ENCODE measurements around the gene DIP2B. TPM values are rescaled to one million over a fixed set of nuclear protein-coding genes. Genes with fewer than 3 reads are reported as not detected.

The DIP2B gene
- total RNA-seq, 5 donors from 2014 or later (not counting 1 experiment from before 2014, with no cell fraction given): 27.5 to 46.0 (median 29.6) TPM

GRCh38 chr12:50778663-50779590 is 274.1 kb downstream of the DIP2B start:
- peaks cover 0 to 7% of the 10 kb centered on the region in 2 experiments for H3K4me1 ChIP-seq (ENCODE audit: control insufficient read depth in 1 of 2, extremely low read depth in 1 of 2, insufficient read depth in 2 of 2, low read length in 2 of 2)
- H3K9me3 ChIP-seq: no peaks in the 10 kb centered on the region
- no peak overlapping the region for H3K27ac ChIP-seq (ENCODE audit: low read length)
- Mint-ChIP-seq H3K27ac (no peak overlapping the region), H3K4me3 (no peak overlapping the region), H3K27me3 (no peaks in the 10 kb centered on the region), H3K9me3 (no peaks in the 10 kb centered on the region), H3K4me1 (peaks cover 29 to 31% (median 29%) of the 10 kb centered on the region in 3 donors), H3K36me3 (peaks cover 6% of the 10 kb centered on the region)
- no peak overlapping the region for H3K4me3 ChIP-seq (ENCODE audit: control insufficient read depth in 1 of 2, extremely low read depth in 1 of 2, low read length in 1 of 2)
- ATAC-seq (replicated peaks in 1 of 4) (no peak), DNase-seq (no peak)
- ChIA-PET CTCF (interaction anchor here in 1 of 2 donors (0.7 kb wide), 2 partner anchors 104 to 1200 kb away, joined by 3 to 4 read pairs; no protein-coding TSS in a partner anchor), POLR2A (no interaction called here)
- H3K27me3 ChIP-seq (replicated peaks in 1 of 2; ENCODE audit: control insufficient read depth in 2 of 2, extremely low read depth in 1 of 2, insufficient read depth in 2 of 2, low read length in 1 of 2): no peaks in the 10 kb centered on the region
- peaks cover 0 to 4% of the 10 kb centered on the region in 2 donors for H3K36me3 ChIP-seq (ENCODE audit: control insufficient read depth in 2 of 2, extremely low read depth in 1 of 2, insufficient read depth in 1 of 2, low read length in 1 of 2)
- 87% methylated on average over 3 of the region's 8 CpGs for WGBS (ENCODE audit: insufficient coverage)

DNA sequence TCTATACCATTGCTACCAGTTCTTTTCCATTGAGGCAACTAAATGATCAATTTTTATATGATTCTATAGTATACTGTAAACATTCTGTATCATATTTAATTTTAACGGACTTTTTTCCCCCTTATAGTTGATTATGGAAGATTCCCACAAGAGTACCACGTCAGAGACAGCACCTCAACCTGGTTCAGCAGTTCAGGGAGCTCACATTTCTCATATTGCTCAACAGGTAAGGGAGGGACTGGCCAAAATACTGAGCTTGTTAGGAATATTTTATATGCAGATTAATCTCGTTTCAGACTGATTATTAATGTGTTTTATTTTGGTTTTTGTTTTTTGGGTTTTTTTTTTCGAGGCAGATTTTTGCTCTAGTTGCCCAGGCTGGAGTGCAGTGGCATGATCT is 275.2 kb downstream of the DIP2B start:
- Histone ChIP-seq H3K9me3 (no peaks in the 10 kb centered on the region), H3K4me3 (ENCODE audit: control insufficient read depth in 1 of 2, extremely low read depth in 1 of 2, low read length in 1 of 2) (no peak overlapping the region), H3K36me3 (ENCODE audit: control insufficient read depth in 2 of 2, extremely low read depth in 1 of 2, insufficient read depth in 1 of 2, low read length in 1 of 2) (peaks cover 0 to 6% of the 10 kb centered on the region in 2 donors), H3K4me1 (ENCODE audit: control insufficient read depth in 1 of 2, extremely low read depth in 1 of 2, insufficient read depth in 2 of 2, low read length in 2 of 2) (peaks cover 5 to 9% of the 10 kb centered on the region in 2 experiments), H3K27ac (ENCODE audit: low read length) (no peak overlapping the region), H3K27me3 (replicated peaks in 1 of 2; ENCODE audit: control insufficient read depth in 2 of 2, extremely low read depth in 1 of 2, insufficient read depth in 2 of 2, low read length in 1 of 2) (no peaks in the 10 kb centered on the region)
- 100% methylated on average over 1 of the region's 4 CpGs for WGBS (ENCODE audit: insufficient coverage)
- no peak overlapping the region for H3K4me3 Mint-ChIP-seq
- POLR2A ChIA-PET: no interaction called here
- no peak for DNase-seq
- no peak for ATAC-seq (replicated peaks in 1 of 4)
- peaks cover 33 to 35% (median 34%) of the 10 kb centered on the region in 3 donors for H3K4me1 Mint-ChIP-seq
- no peaks in the 10 kb centered on the region for H3K9me3 Mint-ChIP-seq
- CTCF ChIA-PET: interaction anchor here in 1 of 2 donors (0.6 kb wide), 1 partner anchor 206 kb away, joined by 3 read pairs; no protein-coding TSS in a partner anchor
- H3K36me3 Mint-ChIP-seq: peaks cover 12% of the 10 kb centered on the region
- H3K27ac Mint-ChIP-seq: no peak overlapping the region
- H3K27me3 Mint-ChIP-seq: no peaks in the 10 kb centered on the region

DNA sequence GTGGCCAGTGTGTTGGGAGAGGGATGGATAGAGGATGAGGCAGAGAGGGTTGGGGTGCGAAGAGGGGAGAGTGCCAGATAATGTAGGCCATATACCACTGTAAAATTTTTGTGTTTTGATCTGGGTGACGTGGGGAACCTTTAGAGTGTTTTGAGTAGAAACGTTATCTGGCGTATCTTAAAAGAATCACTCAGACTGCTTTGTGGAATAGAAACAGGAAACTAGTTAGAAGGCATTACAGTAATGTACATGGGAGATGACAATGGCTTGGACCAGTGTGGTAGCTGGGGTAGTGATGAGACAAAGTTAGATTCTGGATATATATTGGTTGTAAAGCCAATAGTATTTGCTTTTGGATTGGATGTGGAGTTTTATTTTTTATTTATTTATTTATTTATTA is 279.7 kb downstream of the DIP2B start:
- Histone ChIP-seq H3K9me3 (no peaks in the 10 kb centered on the region), H3K36me3 (ENCODE audit: control insufficient read depth in 2 of 2, extremely low read depth in 1 of 2, insufficient read depth in 1 of 2, low read length in 1 of 2) (peaks cover 4 to 14% of the 10 kb centered on the region in 2 donors), H3K27ac (ENCODE audit: low read length) (no peak overlapping the region), H3K4me3 (ENCODE audit: control insufficient read depth in 1 of 2, extremely low read depth in 1 of 2, low read length in 1 of 2) (no peak overlapping the region), H3K27me3 (replicated peaks in 1 of 2; ENCODE audit: control insufficient read depth in 2 of 2, extremely low read depth in 1 of 2, insufficient read depth in 2 of 2, low read length in 1 of 2) (no peaks in the 10 kb centered on the region), H3K4me1 (ENCODE audit: control insufficient read depth in 1 of 2, extremely low read depth in 1 of 2, insufficient read depth in 2 of 2, low read length in 2 of 2) (peaks cover 2 to 5% of the 10 kb centered on the region in 2 experiments)
- ATAC-seq (replicated peaks in 1 of 4) (peak in 2 of 4 experiments; percentile 58 to 67), DNase-seq (peak in 1 of 35 experiments; percentile 6)
- H3K4me3 Mint-ChIP-seq: no peak overlapping the region
- H3K36me3 Mint-ChIP-seq: peaks cover 45% of the 10 kb centered on the region
- POLR2A ChIA-PET: no interaction called here
- peaks cover 11 to 13% (median 11%) of the 10 kb centered on the region in 3 donors for H3K4me1 Mint-ChIP-seq
- peaks cover 0 to 4% (median 0%) of the 10 kb centered on the region in 3 donors for H3K9me3 Mint-ChIP-seq
- CTCF ChIA-PET: no interaction called here
- H3K27me3 Mint-ChIP-seq: no peaks in the 10 kb centered on the region
- 53% methylated on average over 4 of the region's 4 CpGs for WGBS (ENCODE audit: insufficient coverage)
- H3K27ac Mint-ChIP-seq: no peak overlapping the region

GRCh38 chr12:50785406-50786001 is 280.7 kb downstream of the DIP2B start:
- CTCF ChIA-PET: no interaction called here
- 93% methylated on average over 3 of the region's 3 CpGs for WGBS (ENCODE audit: insufficient coverage)

DNA sequence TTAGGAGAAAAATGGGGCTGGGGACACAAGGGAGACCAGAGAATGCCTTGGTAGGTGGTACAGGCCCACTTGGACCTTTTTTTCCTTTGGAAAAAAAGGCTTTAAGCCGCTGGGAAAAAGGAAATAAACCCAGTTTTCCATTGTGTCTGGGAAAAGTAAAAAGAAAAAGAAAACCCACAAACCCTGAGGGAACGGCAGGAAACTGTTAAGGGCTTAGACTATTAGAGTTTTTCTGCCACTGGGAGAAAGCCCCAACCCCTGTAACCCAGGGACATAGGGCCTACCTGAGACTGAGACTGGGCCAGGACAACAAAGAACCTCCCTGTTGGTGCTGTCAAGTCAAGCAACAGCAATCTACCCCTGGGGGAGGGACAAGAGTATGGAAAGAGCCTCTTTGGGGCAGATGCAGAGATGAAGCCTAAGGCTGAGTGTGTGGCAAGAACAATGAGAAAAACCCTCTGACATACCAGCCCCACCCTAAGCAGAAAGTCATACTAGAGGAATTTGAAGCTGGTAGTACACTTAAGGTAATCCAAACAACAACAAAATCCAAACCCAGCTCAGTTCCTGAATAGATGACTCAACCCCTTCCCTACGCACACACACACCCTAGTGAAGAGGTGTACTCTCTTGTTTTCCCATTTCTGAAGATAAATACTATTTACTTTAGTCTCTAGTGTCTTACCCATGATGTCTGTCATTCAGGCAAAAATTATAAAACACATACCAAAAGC is 281.9 kb downstream of the DIP2B start:
- DNase-seq (no peak), ATAC-seq (replicated peaks in 1 of 4) (no peak)
- Mint-ChIP-seq H3K4me1 (peaks cover 20 to 25% (median 24%) of the 10 kb centered on the region in 3 donors), H3K9me3 (peaks cover 0 to 4% (median 0%) of the 10 kb centered on the region in 3 donors), H3K4me3 (no peak overlapping the region), H3K36me3 (peaks cover 52% of the 10 kb centered on the region), H3K27ac (no peak overlapping the region), H3K27me3 (no peaks in the 10 kb centered on the region)
- H3K27ac ChIP-seq (ENCODE audit: low read length): no peak overlapping the region
- no peaks in the 10 kb centered on the region for H3K9me3 ChIP-seq
- ChIA-PET POLR2A (interaction anchor here in 1 of 2 donors (0.6 kb wide), 1 partner anchor 365 kb away, joined by 8 read pairs; no protein-coding TSS in a partner anchor), CTCF (interaction anchor here in 1 of 2 donors (0.9 kb wide), 1 partner anchor 41 kb away, joined by 3 read pairs; no protein-coding TSS in a partner anchor)
- no peak overlapping the region for H3K4me3 ChIP-seq (ENCODE audit: control insufficient read depth in 1 of 2, extremely low read depth in 1 of 2, low read length in 1 of 2)
- no CpG with 5 or more reads among the region's 3 CpGs for WGBS (ENCODE audit: insufficient coverage)
- H3K36me3 ChIP-seq (ENCODE audit: control insufficient read depth in 2 of 2, extremely low read depth in 1 of 2, insufficient read depth in 1 of 2, low read length in 1 of 2): peaks cover 4 to 14% of the 10 kb centered on the region in 2 donors
- no peaks in the 10 kb centered on the region for H3K27me3 ChIP-seq (replicated peaks in 1 of 2; ENCODE audit: control insufficient read depth in 2 of 2, extremely low read depth in 1 of 2, insufficient read depth in 2 of 2, low read length in 1 of 2)
- peaks cover 2 to 5% of the 10 kb centered on the region in 2 experiments for H3K4me1 ChIP-seq (ENCODE audit: control insufficient read depth in 1 of 2, extremely low read depth in 1 of 2, insufficient read depth in 2 of 2, low read length in 2 of 2)

More at GRCh38 chr12:50785406-50786001, 280.7 kb downstream of the DIP2B start:
- peaks cover 0 to 4% (median 0%) of the 10 kb centered on the region in 3 donors for H3K9me3 Mint-ChIP-seq
- H3K36me3 Mint-ChIP-seq: peaks cover 43% of the 10 kb centered on the region
- no peaks in the 10 kb centered on the region for H3K27me3 Mint-ChIP-seq
- Histone ChIP-seq H3K4me3 (ENCODE audit: control insufficient read depth in 1 of 2, extremely low read depth in 1 of 2, low read length in 1 of 2) (no peak overlapping the region), H3K27ac (ENCODE audit: low read length) (no peak overlapping the region), H3K27me3 (replicated peaks in 1 of 2; ENCODE audit: control insufficient read depth in 2 of 2, extremely low read depth in 1 of 2, insufficient read depth in 2 of 2, low read length in 1 of 2) (no peaks in the 10 kb centered on the region), H3K4me1 (ENCODE audit: control insufficient read depth in 1 of 2, extremely low read depth in 1 of 2, insufficient read depth in 2 of 2, low read length in 2 of 2) (peaks cover 2 to 5% of the 10 kb centered on the region in 2 experiments), H3K9me3 (no peaks in the 10 kb centered on the region), H3K36me3 (ENCODE audit: control insufficient read depth in 2 of 2, extremely low read depth in 1 of 2, insufficient read depth in 1 of 2, low read length in 1 of 2) (peaks cover 4 to 14% of the 10 kb centered on the region in 2 donors)
- ATAC-seq (replicated peaks in 1 of 4) (no peak), DNase-seq (no peak)
- H3K27ac Mint-ChIP-seq: no peak overlapping the region
- POLR2A ChIA-PET: no interaction called here
- no peak overlapping the region for H3K4me3 Mint-ChIP-seq
- peaks cover 12 to 14% (median 13%) of the 10 kb centered on the region in 3 donors for H3K4me1 Mint-ChIP-seq

DNA sequence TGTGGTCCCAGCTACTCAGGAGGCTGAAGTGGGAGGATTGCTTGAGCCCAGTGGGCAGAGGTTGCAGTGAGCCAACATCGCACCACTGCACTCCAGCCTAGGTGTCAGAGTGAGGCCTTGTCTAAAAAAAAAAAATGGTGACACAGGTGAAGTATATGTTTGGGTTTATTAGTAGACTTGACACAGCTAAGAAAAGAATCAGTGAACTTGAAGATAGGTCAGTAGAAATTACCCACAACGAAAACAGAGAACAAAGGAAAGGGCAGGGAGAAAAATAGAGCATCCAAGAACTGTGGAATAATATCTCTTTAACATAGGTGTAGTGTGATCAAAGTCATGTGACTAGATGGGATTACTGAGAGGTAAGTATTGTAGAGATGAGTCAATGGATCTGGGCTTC is 282.8 kb downstream of the DIP2B start:
- H3K27ac ChIP-seq (ENCODE audit: low read length): no peak overlapping the region
- Mint-ChIP-seq H3K27me3 (no peaks in the 10 kb centered on the region), H3K4me3 (no peak overlapping the region), H3K36me3 (peaks cover 52% of the 10 kb centered on the region), H3K4me1 (peaks cover 22 to 33% (median 29%) of the 10 kb centered on the region in 3 donors), H3K27ac (no peak overlapping the region), H3K9me3 (peaks cover 0 to 4% (median 0%) of the 10 kb centered on the region in 3 donors)
- H3K4me1 ChIP-seq (ENCODE audit: control insufficient read depth in 1 of 2, extremely low read depth in 1 of 2, insufficient read depth in 2 of 2, low read length in 2 of 2): peaks cover 2 to 5% of the 10 kb centered on the region in 2 experiments
- CTCF ChIA-PET: interaction anchor here in 1 of 2 donors (0.6 kb wide), 1 partner anchor 13 kb away, joined by 3 read pairs; no protein-coding TSS in a partner anchor
- WGBS (ENCODE audit: insufficient coverage): 100% methylated on average over 1 of the region's 2 CpGs
- no peak overlapping the region for H3K4me3 ChIP-seq (ENCODE audit: control insufficient read depth in 1 of 2, extremely low read depth in 1 of 2, low read length in 1 of 2)
- peaks cover 4 to 14% of the 10 kb centered on the region in 2 donors for H3K36me3 ChIP-seq (ENCODE audit: control insufficient read depth in 2 of 2, extremely low read depth in 1 of 2, insufficient read depth in 1 of 2, low read length in 1 of 2)
- POLR2A ChIA-PET: no interaction called here
- DNase-seq (no peak), ATAC-seq (replicated peaks in 1 of 4) (no peak)
- H3K9me3 ChIP-seq: no peaks in the 10 kb centered on the region
- no peaks in the 10 kb centered on the region for H3K27me3 ChIP-seq (replicated peaks in 1 of 2; ENCODE audit: control insufficient read depth in 2 of 2, extremely low read depth in 1 of 2, insufficient read depth in 2 of 2, low read length in 1 of 2)
